ENCODE data around the gene JMJD7.

- no peak for TF ChIP-seq CTCF (conservative IDR thresholded peaks at IDR 0.05)
- no peak for TF ChIP-seq EZH2 (IDR thresholded peaks at IDR 0.05; ENCODE audit: low read depth)
Measured at GRCh38 chr15:41798607-41799487, 29.0 kb upstream of the JMJD7 start.
